HG03439 (cell line): ENCODE data around the gene TRIM47.
"Not testable (repeated sequence)": the region's sequence is repeated elsewhere in the genome, so short reads cannot be mapped to it uniquely, and the experiment has no call there.

Source experiments
- ATAC-seq: cut with Tn5 transposase; IDR thresholded peaks from one replicate; pipeline ENCODE4 v1.9.1; 2021; ENCODE audit warnings: mild to moderate bottlenecking, moderate library complexity; ENCODE audit not compliant: unreplicated experiment

Gene TRIM47

DNA sequence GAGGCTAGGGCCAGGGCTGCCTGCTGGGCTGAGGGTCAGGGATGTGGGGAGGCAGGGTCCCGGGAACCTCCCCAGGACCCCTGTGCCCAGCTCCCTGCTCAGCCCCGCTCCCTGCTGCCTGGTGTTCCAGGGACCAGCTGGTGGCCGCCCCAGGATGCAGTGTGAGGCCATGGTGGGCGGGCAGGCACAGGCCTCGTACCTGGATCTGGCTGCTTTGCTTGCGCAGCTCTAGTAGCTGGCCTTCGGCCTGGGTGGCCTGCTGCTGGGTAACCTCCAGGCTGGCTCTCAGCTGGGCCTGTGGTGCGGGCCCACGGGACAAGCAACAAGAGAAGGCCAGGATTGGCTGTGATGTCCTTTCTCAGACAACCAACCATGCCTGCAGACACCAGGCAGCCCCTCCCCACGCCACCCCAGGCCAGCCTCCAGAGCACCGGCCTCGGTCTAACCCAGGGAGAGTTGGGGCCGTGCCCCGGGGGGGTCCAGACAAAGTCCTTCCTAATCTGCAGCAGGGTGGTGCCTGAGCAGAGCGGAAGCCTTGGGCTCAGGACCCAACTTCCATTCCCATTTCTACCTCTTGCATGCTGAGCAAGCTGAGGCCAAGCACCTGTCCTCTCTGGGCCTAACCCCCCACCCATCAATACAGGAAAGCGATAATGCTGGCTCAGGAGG is 14.3 kb upstream of the TRIM47 start:
- ATAC-seq = no peak

DNA sequence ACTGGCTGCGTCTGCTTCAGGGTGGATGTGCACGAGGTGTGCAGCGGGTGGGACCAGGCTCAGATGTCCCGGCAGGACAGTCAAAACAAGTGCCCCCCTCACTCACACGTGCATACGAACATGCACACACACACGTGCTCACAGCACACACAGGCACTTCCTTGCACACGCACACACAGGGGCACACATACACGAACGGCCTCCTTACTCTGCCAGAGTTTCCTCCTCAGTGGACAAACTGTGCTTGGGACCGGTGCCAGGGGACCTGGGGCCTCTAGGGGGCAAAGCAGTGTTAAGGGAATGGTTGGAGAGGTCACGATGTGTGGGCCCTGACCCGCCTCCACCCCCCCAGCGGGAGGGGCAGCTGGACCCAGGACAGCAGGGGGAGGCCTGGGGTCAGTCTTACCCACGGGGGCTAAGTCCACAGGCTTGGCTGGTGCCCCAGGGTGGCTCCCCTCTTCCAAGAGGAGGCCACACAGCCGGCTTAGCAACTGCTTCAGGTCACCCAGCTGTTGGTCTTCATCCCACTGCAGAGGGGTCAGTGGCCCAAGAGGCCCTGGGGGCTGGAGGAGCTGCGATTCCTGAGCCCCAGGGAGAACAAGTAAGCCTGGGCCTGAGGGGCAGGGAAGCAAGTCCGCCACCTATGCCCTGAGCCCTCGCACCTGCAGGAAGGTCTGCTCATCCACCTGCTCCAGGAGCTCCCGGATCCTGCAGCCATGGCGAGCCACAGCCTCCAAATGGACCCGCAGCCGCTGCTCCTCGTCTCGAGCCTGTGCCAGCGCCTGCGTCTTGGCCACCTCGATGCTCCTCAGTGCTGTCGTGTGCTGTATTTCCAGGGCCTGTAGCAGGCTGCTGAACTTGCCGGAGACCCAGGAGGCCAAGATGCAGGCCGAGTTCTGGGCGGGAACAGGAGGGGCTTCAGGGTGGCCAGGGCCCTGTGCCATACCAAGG is 13.5 kb upstream of the TRIM47 start:
- no peak for ATAC-seq

DNA sequence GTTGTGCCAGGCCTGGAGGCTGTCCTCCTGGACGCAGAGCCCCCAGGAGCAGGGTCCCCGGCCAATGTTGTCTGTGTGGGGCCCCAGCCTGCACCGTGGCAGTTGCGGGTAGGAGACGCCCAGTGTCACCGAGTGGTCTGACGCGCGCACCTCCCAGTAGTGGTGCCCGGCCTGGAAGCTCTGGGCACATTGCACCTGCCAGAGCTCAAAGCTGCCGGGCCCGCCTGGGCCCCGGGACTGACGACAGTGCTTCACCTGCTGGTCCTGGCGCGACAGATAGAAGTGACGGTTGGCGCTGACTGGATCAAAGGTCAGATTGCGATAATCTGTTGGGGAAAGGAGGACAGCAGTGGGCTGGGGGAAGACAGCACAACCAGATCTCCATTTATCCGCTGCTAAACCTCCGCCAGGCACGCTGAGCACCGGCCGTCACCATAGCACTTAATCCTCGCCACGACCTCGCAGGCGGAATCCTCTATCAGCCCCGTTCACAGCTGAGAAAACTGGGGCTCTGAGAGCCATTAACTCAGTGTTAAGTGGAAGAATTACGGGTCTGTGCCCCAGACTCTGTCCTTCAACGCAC is 12.7 kb upstream of the TRIM47 start:
- ATAC-seq = no peak

DNA sequence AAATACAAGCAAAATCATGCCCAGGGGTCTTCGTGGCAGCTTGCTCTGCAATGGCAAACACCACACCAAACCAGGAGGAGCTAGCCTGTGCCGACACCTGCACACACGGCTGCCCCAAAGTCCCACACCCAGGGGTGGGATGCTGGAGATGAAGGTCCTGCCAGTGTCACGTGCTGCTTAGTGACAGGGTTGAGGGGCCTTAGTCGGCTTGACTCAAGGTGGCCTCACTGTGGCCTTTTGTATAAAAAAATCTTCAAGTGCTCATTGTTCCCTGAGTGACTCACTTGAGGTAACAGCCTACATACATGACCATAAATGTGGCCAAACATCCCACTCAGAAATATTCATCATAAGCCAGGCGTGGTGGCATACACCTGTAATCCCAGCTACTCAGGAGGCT is 11.1 kb upstream of the TRIM47 start:
- no peak for ATAC-seq

DNA sequence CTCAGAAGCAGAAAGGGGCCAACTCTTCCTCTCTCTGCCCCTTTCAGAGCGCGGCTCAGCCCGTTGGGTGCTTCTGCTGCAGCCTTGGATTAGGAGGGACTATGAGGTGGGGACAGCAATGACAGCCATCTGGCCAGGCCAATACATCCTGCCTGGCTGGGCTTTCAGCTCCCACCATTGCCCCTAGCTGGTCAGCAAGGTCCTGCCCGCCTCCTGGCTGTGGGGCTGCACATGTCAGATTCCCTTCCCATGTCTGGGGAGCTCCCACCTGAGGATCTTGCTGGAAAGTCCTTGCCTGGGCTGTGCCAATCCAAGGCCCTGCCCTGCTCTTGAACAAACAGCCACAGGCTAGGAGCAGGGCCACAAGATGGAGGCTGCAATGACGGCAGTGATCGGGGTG is 10.1 kb upstream of the TRIM47 start:
- ATAC-seq = no peak

DNA sequence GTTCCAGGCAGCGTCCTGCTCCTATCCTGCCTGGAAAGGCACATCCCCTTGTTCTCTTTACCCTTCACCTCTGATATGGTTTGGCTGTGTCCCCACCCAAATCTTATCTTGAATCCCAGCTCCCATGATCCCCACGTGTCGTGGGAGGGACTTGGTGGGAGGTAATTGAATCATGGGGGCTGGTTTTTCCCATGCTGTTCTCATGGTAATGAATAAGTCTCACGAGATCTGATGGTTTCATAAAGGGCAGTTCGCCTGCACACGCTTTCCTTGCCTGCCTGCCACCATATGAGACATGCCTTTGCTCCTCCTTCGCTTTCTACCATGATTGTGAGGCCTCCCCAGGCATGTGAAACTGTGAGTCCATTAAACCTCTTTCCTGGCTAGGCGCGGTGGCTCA is 7.5 kb upstream of the TRIM47 start:
- not testable (repeated sequence) for ATAC-seq

DNA sequence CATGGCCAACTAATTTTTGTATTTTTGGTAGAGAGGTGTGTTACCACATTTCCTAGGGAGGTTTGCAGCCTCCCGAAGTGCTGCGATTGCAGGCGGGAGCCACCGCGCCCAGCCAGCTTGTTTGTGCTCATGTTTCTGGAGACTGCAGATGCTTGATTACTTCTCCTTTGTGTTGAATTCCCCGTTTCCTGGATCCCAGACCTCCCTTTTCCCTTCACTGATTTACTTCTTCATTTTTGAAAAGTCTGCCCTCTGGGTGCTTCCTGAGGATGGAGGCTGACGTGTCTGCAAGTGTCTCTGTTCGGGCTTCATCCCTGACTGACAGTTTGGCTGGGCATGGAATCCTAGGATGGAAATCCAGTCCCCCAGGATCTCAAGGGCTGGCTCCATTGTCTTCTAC is 7.0 kb upstream of the TRIM47 start:
- ATAC-seq = no peak

DNA sequence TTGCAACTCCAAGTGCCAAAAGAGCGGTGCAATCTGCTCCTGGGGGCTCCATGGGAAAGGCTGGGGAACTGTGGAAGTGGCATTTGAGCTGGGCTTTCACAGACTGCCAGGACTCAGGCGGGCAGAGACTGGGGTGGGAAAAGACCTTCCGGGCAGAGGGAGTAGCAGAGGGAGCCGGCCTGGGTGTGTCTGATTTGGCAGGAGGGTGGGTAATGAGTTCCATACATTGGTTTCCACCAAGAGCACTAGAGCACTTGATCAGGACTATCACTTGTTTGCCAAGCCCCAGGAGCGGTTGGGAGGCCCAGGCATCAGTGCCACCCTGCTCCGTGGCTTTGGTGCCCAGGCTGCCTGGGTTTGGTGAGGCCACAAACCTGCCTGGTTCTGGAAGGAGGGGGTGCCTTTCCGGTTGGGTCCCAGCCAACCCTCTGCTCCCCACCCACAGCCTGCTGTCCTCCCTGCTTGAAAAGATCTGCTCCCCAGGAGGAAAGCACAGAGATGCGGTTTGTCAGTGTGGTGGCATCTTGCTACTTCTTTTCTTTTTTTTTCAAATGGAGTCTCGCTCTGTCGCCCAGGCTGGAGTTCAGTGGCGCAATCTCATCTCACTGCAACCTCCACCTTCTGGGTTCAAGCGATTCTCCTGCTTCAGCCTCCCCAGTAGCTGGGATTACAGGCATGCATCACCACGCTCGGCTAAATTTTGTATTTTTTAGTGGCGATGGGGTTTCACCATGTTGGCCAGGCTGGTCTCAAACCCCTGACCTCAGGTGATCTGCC is 3.5 kb upstream of the TRIM47 start:
- no peak for ATAC-seq

DNA sequence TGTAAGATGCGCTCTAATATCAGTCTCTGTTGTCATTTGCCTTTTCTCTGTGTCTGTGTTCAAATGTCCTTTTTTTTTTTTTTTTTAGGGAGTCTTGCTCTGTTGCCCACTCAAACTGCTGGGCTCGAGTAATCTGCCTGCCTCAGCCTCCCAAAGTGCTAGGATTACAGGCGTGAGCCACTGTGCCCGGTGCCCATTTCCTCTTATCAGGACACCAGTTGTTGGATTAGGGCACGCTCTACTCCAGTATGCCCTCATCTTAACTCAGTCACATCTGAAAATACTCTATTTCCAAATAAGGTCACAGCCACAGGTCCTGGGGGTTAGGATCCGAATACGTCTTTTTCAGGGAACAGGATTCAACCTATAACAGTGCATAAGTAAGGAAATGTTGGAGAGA is 1.9 kb upstream of the TRIM47 start:
- ATAC-seq = no peak

DNA sequence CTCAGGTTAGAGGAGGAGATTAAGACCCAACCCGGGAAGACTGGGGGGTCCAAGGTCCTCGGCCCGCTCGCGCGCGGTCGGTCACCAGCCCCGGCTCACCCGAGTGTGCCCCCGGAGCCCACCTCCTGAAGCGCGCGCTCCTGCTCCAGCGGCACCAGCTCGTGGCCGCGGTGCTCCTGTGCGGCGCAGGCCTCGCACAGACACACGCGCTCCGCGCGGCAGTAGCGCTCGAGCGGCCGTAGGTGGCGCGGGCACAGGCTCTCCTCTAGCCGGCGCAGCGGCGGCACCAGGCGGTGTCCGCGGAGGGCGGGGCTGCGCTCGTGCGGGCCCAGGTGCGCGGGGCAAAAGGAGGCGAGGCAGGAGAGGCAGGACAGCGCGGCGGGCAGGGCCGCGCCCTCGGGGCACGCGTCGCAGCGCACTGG is 618 bp downstream of the TRIM47 start:
- ATAC-seq = no peak

DNA sequence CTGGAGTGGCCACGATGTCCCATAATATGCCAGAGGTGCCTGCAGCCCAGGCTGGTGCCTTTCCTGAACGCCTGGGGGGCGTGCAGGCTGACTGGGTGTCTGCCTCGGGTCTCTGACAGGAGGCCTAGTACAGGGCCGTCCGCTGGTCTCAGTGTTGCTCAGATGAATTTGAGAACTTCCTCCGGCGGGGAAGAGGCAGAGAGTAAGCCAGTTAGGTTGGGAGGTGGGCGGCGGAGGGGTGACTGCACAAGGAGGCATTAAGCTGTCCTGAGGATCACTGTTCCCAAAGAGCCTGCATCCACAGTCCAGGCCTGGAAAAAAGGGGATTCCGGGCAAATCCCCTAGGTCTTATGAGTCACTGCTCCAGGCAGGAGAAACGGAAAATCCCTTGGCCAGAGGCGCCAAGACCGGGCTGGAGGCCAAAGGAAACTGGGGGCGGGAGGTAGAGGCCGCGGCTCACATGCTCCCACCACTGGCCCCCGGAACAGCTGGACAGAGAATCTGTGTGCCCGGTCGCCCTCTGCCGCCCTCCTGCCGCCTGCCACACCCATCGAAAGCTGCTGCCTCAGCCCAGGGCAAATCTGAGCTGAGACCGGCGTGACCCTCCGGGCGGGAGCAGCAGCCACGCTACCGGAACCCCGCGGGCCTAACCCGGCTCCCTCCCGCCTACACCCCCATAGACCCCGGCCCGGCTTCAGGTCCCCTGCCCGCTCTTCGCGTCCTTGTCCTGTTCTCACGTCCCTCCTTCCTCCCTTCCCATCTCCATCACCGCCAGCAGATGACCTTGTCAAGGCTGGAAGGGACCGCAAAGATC is 1.2 kb downstream of the TRIM47 start:
- ATAC-seq = no peak

DNA sequence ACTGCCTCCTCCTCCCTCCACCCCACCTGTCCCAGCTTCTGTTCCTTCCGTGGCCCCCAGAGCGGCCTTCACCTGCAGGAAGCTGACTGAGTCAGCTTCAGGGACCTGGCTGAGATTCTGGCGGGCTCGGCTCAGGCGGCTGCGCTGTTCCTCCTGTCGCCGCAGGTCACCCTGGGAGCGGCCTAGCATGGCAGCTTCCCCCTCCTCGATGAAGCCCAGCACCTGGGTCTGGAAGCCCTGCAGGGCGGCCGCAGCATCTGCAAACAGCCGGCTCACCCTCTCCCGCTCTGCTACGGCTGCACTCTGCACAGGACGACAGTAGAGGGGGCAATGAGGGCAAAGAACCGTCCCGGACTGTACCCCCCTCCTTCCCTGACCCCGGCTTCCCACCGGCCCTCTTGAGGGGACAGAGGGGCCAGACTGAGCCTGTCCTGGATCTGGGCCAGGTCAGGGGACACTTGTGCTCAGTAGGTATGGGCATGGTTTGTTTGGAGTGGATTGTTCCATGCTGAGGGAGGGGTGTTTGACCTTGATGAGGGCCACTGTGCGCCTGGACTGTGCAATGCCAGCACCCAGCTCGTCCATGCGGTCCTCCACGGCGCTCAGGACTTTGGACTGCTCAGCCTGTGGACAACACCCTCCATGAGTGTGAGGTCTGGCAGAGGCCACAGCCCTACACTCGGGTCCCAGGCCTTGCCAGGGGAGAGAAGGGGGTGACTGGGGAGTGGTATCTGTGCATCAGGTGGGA is 2.0 kb downstream of the TRIM47 start:
- no peak for ATAC-seq

DNA sequence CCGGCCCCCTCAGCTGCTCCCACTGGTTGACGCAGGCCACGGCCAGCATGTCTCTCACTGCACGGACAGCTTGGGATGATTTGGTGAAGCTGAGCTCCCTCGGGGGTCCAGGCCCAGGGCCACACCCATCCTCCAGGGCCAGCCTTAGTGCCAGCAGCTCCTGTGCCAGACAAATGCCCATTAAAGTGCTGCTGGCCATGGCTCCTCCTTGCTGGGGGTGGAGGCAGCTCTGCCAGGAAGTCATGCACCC is 2.5 kb downstream of the TRIM47 start:
- no peak for ATAC-seq

DNA sequence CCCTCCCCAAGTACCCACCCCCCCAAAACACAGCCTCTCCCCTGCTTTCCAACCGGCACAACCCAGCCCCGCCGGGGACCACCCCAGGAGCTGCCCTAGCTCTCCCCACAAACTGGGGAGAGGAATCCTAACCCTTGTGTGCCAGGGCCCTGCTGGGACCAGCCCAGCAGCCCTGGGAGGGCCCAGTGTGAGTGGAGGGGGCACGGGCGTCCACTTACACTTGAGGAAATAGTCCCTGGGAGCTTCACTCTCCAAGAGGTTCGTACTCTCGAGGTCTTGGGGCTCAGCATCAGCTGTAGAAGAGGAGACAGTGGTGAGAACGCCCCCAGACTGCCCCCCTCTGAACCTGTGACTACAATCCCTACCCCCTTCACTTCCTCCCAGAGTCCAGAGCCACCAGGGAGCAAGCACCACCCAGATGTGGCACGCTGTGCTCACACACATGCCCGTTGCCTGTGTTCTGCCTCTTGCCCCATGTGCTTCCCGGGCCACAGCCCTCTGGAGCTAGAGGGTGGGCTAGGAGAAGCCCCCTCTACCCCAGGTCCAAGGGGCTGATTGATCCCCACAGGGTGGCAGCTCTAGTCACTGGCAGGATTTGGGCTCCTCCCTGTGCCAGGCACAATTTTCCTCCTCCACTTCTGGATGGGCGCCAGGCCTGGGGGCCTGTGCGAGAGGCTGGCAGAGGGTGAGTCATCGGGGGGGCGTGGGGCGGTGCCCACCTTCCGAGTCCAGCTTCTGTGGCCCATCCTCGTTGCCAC is 3.0 kb downstream of the TRIM47 start:
- no peak for ATAC-seq

DNA sequence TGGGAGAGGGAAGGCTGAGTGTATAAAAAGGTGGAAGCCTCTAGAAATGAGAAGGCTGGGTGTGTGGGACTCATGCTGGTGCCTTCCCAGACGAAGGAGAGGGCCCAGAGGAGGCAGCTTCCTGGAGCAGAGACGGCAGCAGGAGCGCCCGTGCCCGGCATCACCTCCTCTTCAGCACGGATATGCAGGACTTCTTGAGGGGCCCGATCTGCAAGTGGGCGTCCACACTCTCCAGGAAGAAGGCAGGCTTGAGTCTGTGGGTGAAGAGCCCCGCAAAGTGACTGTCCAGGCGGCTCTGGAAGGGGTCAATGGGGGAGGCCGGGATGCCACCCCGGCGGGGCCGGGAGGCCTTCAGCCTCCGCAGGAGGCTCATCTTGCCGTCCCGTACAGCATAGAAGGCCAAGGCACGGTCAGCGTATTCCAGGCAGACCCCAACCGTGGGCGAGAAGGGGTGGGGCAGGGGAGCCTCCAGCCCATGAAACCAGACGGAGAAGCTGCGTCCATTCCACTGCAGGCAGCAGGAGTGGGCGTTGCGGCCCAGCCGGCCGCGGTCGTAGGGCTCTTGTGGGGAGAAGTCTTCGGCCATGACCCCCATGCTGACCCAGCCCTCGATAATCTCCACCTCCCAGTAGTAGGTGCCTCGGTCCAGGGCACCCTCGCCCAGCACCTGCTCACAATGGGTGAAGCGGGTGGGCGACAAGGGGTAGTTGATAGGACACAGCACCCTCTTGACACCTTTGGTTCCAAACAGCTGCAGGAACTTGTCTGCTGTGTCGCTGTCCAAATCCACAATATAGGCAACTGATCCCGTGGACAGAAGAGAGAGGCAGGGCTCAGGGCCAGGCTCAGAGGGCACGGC is 3.8 kb downstream of the TRIM47 start:
- ATAC-seq = no peak

DNA sequence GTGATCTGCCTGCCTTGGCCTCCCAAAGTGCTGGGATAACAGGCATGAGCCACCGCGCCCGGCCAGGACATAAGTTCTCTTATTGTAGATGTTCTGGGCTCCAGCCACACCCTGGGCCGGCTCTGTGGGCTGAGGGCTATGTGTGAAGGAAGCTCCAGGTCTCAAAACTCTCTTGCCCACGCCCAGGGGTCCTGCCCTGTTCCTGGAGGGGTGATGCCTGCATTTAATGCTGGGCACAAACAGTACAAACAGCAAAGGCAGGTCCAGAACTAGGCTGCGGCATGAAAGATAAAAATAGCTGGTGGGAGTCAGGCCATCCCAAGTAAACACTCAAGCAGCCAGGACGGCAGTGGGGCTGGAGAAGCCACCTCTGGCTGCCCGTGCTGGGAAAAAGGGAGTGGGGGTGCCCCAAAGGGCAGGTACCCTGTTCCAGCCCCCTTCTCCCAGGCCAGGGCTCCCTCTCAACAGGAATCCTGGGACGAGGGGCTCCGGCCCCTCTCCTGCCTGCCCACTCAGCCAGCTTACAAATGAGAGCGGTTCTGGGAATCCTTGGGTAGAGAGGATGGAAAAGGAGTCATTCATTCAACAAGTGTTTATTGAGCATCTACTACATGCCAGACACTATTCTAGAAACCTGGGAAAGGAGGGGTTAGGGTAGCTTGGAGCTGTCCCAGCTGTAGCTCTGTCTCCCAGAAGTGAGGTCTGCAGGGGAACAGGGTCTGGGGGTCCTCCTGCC is 4.6 kb downstream of the TRIM47 start:
- ATAC-seq = no peak
